Measurements from ENCODE around the gene BANF2.

DNA sequence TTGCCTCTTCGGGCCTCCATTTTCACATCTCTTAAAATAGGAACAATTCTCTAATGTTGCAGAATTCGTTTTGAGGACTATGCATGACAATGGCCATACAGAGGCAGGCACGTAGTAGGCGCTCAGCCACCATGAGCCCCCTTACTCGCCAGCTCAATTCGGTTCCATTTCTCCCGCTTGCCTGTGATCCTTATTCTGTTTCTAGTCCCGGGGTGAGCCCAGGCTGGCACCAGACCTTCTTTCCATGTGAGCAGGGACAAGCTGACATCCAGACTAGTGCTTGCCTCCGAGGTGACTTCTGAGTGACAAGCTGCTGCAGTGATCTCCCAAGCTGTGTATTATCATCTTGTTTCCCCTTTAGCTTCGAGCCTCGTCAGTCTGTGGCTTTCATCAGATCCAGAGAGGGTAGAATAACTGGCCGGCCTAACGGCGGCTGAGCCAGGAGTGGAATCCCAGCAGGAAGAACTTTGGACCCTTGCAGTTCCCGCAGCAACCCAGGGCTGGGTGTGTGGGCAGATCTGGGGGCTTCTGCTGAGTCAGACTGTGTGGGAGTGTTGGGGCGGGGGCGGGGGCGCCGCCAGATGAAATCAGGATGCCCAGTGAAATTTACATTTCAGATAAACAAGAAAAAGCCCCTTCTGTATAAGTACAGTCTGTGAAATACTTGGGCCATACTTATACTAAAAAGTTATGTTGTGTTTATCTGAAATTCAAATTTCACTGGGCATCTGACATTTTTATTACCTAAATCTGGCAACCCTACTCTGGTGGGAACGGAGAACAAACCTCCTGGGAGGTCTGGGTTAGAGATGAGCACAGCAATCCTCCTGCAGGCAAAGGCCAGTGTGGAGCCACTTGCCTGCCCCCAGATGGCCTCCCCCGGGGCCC is 10.9 kb downstream of the BANF2 start:
- TF ChIP-seq EP300 (IDR thresholded peaks at IDR 0.05; ENCODE audit: borderline replicate concordance in 1 of 2, low read depth in 2 of 2, low read length in 2 of 2) (no peak), CTBP2 (IDR thresholded peaks at IDR 0.05; ENCODE audit: borderline replicate concordance, insufficient read depth, insufficient read length, low read length) (no peak), POLR2AphosphoS5 (IDR thresholded peaks at IDR 0.05; ENCODE audit: low read depth, low read length) (no peak), POLR2A (IDR thresholded peaks at IDR 0.05; ENCODE audit: control extremely low read depth in 1 of 2, low read depth in 2 of 2, low read length in 2 of 2) (no peak)
